NT2/D1 (cell line): ENCODE data around the gene GAA.

ENCODE experiments used
- DNase-seq: peaks from one replicate; pipeline ENCODE4 v3.0.0-alpha.2; 2011; ENCODE audit warnings: low read depth, low spot score
- H3K27me3 ChIP-seq: 2 replicates; pipeline ENCODE4 v1.6.0; 2011; ENCODE audit warnings: mild to moderate bottlenecking; ENCODE audit not compliant: insufficient read length, insufficient read depth
- H3K36me3 ChIP-seq: 2 replicates; pipeline ENCODE4 v1.6.1; 2011; ENCODE audit warnings: mild to moderate bottlenecking, low read length, mixed read lengths; ENCODE audit not compliant: insufficient read depth, insufficient read length
- H3K4me1 ChIP-seq: 2 replicates; pipeline ENCODE4 v1.5.1; 2011; ENCODE audit not compliant: insufficient read depth, insufficient read length
- H3K4me3 ChIP-seq: 2 replicates; pipeline ENCODE4 v1.5.1; 2011; ENCODE audit warnings: low read depth; ENCODE audit not compliant: insufficient read length
- H3K9ac ChIP-seq: 2 replicates; pipeline ENCODE4 v1.6.0; 2011; ENCODE audit warnings: low read depth; ENCODE audit not compliant: insufficient read length
- H3K9me3 ChIP-seq: 2 replicates; pipeline ENCODE4 v1.5.1; 2011; ENCODE audit warnings: mild to moderate bottlenecking, low read length; ENCODE audit not compliant: insufficient read depth
- SUZ12 ChIP-seq: IDR thresholded peaks from 2 replicates; pipeline ENCODE4 v1.6.1; 2011; ENCODE audit not compliant: insufficient read length, insufficient read depth; ENCODE audit errors: extremely low read depth
- YY1 ChIP-seq: IDR thresholded peaks from 2 replicates; pipeline ENCODE4 v1.6.1; 2011; ENCODE audit not compliant: insufficient read length, insufficient read depth
- ZNF274 ChIP-seq: IDR thresholded peaks from 2 replicates; pipeline ENCODE4 v1.6.1; 2011; ENCODE audit warnings: mild to moderate bottlenecking, low read depth, low read length

Gene GAA

DNA sequence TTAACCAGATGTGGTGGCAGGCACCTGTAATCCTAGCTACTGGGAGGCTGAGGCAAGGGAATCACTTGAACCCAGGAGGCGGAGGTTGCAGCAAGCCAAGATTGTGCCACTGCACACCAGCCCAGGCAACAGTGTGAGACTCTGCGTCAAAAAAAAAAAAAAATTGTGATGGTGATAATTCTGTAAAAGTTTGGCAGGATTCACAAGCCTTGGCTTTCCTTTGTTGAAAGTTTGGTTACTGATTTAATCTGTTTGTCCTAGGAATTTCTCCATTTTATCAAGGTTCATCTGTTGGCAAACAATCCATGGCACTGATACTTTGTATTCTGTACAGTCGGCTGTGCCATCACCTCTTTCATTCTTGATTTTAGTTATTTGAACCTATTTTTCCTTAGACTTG is 29.6 kb downstream of the GAA start:
- Histone ChIP-seq H3K27me3 (no peaks in the 10 kb centered on the region), H3K9me3 (no peaks in the 10 kb centered on the region), H3K4me3 (no peak overlapping the region), H3K9ac (no peak overlapping the region), H3K4me1 (peaks cover 4% of the 10 kb centered on the region), H3K36me3 (peaks cover 35% of the 10 kb centered on the region)
- no peak for DNase-seq
- TF ChIP-seq SUZ12 (no peak), YY1 (no peak), ZNF274 (no peak)

DNA sequence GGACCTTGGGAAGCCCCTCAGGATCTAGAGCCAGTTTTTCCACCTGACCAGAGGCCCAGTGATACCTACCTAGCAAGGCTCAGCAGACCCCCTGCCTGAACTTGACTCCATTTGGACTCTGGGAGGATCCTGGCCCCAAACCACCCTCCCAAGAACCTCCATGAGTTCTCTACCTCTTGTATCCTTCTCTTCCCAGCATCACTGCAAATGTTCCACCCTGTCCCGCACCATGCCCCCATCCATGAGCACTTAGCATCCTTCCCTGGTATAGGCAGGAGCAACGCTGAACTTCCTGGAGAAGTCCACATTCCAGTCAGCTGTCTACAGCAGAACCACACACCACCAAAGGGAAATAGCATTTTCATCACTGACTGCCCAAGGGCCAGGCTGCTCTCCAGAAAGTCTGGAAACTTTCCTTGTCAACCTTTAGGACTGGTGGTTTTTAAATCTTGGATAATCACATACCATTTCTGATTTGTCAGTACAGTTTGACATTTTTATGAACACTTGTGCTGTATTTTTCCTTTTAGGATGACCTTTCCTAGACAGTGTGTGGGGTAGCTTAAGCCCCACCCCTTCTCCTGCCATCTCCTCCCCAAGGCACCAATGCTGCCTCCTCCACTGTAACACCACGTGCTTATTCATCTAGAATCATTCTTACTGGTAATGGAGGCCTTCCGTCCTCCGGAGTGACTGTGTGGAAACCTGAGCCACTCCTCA is 31.7 kb downstream of the GAA start:
- Histone ChIP-seq H3K36me3 (peaks cover 55% of the 10 kb centered on the region), H3K27me3 (no peaks in the 10 kb centered on the region), H3K9me3 (no peaks in the 10 kb centered on the region), H3K4me3 (no peak overlapping the region), H3K4me1 (peaks cover 4% of the 10 kb centered on the region), H3K9ac (no peak overlapping the region)
- TF ChIP-seq SUZ12 (no peak), ZNF274 (no peak), YY1 (no peak)
- DNase-seq: no peak

- Histone ChIP-seq H3K4me1 (peaks cover 4% of the 10 kb centered on the region), H3K27me3 (no peaks in the 10 kb centered on the region), H3K36me3 (peaks cover 61% of the 10 kb centered on the region), H3K9me3 (no peaks in the 10 kb centered on the region), H3K4me3 (no peak overlapping the region), H3K9ac (no peak overlapping the region)
- TF ChIP-seq YY1: no peak
- no peak for DNase-seq
These were observed 32.2 kb downstream of the GAA start for GRCh38 chr17:80133626-80133970.

DNA sequence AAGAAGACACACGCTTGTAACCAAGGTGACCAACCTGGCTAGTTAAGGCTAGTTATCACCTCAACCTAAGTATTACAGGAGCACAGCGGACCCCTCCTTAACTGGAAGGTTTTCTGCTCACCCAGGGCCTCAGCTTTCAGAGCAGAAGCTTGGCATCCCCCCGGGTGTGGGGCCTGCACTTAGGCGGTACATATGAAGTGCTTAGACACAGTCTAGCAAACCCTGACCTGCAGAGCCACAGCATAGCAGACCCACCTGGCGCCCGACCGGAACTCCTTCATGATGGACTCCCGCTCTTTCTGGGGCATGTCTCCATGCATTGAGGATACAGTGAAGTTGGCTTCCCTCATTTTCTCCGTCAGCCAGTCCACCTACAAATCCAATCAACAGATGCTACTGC is 35.8 kb downstream of the GAA start:
- Histone ChIP-seq H3K4me3 (no peak overlapping the region), H3K27me3 (no peaks in the 10 kb centered on the region), H3K9me3 (no peaks in the 10 kb centered on the region), H3K4me1 (no peaks in the 10 kb centered on the region), H3K36me3 (peaks cover 96% of the 10 kb centered on the region), H3K9ac (no peak overlapping the region)
- TF ChIP-seq SUZ12: no peak
- TF ChIP-seq YY1: no peak
- no peak for TF ChIP-seq ZNF274
- DNase-seq: no peak

DNA sequence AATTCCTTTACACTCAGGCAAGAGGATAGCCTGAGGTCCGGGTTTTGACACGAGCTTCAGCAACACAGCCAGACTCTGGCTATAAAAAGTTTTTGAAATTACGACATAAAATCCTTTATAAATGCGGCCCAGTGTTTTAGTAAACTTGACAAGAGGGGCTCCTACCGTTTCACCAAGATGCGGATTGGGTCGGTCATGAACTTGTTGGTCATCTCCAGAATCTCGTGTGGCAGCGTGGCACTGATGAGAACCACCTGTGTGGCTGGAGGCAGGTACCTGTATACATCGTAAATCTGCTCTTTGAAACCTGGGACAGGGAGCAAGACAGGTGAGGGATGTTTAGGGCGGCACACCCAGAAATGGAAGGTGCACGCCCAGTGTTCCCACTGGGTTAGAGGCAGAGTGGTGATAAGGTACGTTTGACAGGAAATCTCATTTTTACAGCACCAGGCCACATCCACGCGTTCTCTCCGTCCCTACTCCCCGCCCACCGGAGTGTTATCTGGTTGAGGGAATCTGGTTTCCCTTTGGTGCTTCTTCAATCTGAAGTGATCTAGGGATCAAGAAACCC is 37.6 kb downstream of the GAA start:
- no peak for TF ChIP-seq SUZ12
- no peak for TF ChIP-seq ZNF274
- TF ChIP-seq YY1: no peak
- Histone ChIP-seq H3K4me1 (peaks cover 4% of the 10 kb centered on the region), H3K9me3 (no peaks in the 10 kb centered on the region), H3K36me3 (peaks cover 100% of the 10 kb centered on the region), H3K9ac (no peak overlapping the region), H3K4me3 (no peak overlapping the region), H3K27me3 (no peaks in the 10 kb centered on the region)
- no peak for DNase-seq

- Histone ChIP-seq H3K36me3 (peaks cover 96% of the 10 kb centered on the region), H3K9me3 (no peaks in the 10 kb centered on the region), H3K9ac (no peak overlapping the region), H3K27me3 (no peaks in the 10 kb centered on the region), H3K4me1 (peaks cover 4% of the 10 kb centered on the region), H3K4me3 (no peak overlapping the region)
- TF ChIP-seq YY1 (no peak), ZNF274 (no peak), SUZ12 (no peak)
- DNase-seq: no peak
These were observed 40.2 kb downstream of the GAA start for GRCh38 chr17:80141463-80142165.

DNA sequence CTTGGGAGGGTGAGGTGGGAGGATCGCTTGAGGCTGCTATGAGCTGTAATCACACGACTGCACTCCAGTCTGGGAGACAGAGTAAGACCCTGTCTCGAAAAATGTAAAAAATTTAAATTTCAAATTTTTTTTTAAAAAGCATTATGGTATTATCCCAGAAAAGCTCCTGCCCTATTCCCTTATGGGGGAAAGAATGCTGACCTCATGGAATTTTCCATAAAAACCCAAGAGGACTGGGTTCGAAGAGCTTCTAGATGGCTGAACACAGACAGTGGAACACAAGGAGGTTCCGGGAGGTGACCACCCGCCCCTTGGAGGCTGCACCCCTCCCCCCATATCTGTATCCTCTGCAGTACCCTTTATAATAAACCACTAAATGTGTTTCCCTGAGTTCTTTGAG is 41.5 kb downstream of the GAA start:
- Histone ChIP-seq H3K4me3 (no peak overlapping the region), H3K4me1 (peaks cover 4% of the 10 kb centered on the region), H3K9ac (no peak overlapping the region), H3K36me3 (peaks cover 83% of the 10 kb centered on the region), H3K9me3 (no peaks in the 10 kb centered on the region), H3K27me3 (no peaks in the 10 kb centered on the region)
- TF ChIP-seq ZNF274 (no peak), YY1 (no peak), SUZ12 (no peak)
- DNase-seq: no peak
